ENCODE data around the gene RAD51AP2.
"Not testable (repeated sequence)": the region's sequence is repeated elsewhere in the genome, so short reads cannot be mapped to it uniquely, and the experiment has no call there.

Gene RAD51AP2

GRCh38 chr2:17538022-17538843 lies 20.0 kb upstream of the RAD51AP2 start:
- DNase-seq (ENCODE audit: low read depth in 3 of 3, low spot score in 1 of 3): no peak

- no peak for DNase-seq (ENCODE audit: low read depth in 3 of 3, low spot score in 1 of 3)
These were observed 18.2 kb upstream of the RAD51AP2 start for GRCh38 chr2:17536416-17536815.

- DNase-seq (ENCODE audit: low read depth in 3 of 3, low spot score in 1 of 3): no peak
These were observed 15.3 kb upstream of the RAD51AP2 start for GRCh38 chr2:17533546-17533945.

- DNase-seq (ENCODE audit: low read depth in 3 of 3, low spot score in 1 of 3): no peak
These were observed 11.5 kb upstream of the RAD51AP2 start for GRCh38 chr2:17529771-17530170.

GRCh38 chr2:17522303-17522702 lies 4.1 kb upstream of the RAD51AP2 start:
- DNase-seq (ENCODE audit: low read depth in 3 of 3, low spot score in 1 of 3): no peak

- no peak for DNase-seq (ENCODE audit: low read depth in 3 of 3, low spot score in 1 of 3)
These were observed 3.4 kb upstream of the RAD51AP2 start for GRCh38 chr2:17521621-17522020.

GRCh38 chr2:17520761-17521160 lies 2.5 kb upstream of the RAD51AP2 start:
- no peak for DNase-seq (ENCODE audit: low read depth in 3 of 3, low spot score in 1 of 3)

GRCh38 chr2:17519486-17519885 lies 1.2 kb upstream of the RAD51AP2 start:
- DNase-seq (ENCODE audit: low read depth in 3 of 3, low spot score in 1 of 3): no peak

- DNase-seq (ENCODE audit: low read depth in 3 of 3, low spot score in 1 of 3): no peak
These were observed 594 bp downstream of the RAD51AP2 start for GRCh38 chr2:17517481-17518211.

GRCh38 chr2:17515652-17516051 lies 2.6 kb downstream of the RAD51AP2 start:
- DNase-seq (ENCODE audit: low read depth in 3 of 3, low spot score in 1 of 3): no peak

GRCh38 chr2:17506736-17507616 lies 11.3 kb downstream of the RAD51AP2 start:
- DNase-seq (ENCODE audit: low read depth in 3 of 3, low spot score in 1 of 3): no peak

- DNase-seq (ENCODE audit: low read depth in 3 of 3, low spot score in 1 of 3): no peak
These were observed 20.5 kb downstream of the RAD51AP2 start for GRCh38 chr2:17497718-17498117.

GRCh38 chr2:17495590-17495989 lies 22.6 kb downstream of the RAD51AP2 start:
- no peak for DNase-seq (ENCODE audit: low read depth in 3 of 3, low spot score in 1 of 3)

- DNase-seq (ENCODE audit: low read depth in 3 of 3, low spot score in 1 of 3): not testable (repeated sequence)
These were observed 28.1 kb downstream of the RAD51AP2 start for GRCh38 chr2:17490165-17490564.

GRCh38 chr2:17488610-17489009 lies 29.6 kb downstream of the RAD51AP2 start:
- DNase-seq (ENCODE audit: low read depth in 3 of 3, low spot score in 1 of 3): not testable (repeated sequence)

- no peak for DNase-seq (ENCODE audit: low read depth in 3 of 3, low spot score in 1 of 3)
These were observed 34.7 kb downstream of the RAD51AP2 start for GRCh38 chr2:17483496-17483895.

- no peak for DNase-seq (ENCODE audit: low read depth in 3 of 3, low spot score in 1 of 3)
These were observed 35.6 kb downstream of the RAD51AP2 start for GRCh38 chr2:17482651-17483050.

GRCh38 chr2:17479875-17480274 lies 38.4 kb downstream of the RAD51AP2 start:
- no peak for DNase-seq (ENCODE audit: low read depth in 3 of 3, low spot score in 1 of 3)

- no peak for DNase-seq (ENCODE audit: low read depth in 3 of 3, low spot score in 1 of 3)
These were observed 41.4 kb downstream of the RAD51AP2 start for GRCh38 chr2:17476830-17477229.

GRCh38 chr2:17476064-17476463 lies 42.2 kb downstream of the RAD51AP2 start:
- DNase-seq (ENCODE audit: low read depth in 3 of 3, low spot score in 1 of 3): no peak

- no peak for DNase-seq (ENCODE audit: low read depth in 3 of 3, low spot score in 1 of 3)
These were observed 43.0 kb downstream of the RAD51AP2 start for GRCh38 chr2:17475286-17475685.

All from stimulated activated CD4-positive, alpha-beta T cell treated with anti-CD3 and anti-CD28 coated beads, TNF-alpha, amount 100 ng/mL, for 1 hour (primary cell).